Renal cortex interstitium (tissue), 11 donors: ENCODE results near the gene DENND1A. TPM values are rescaled to one million over a fixed set of nuclear protein-coding genes. Genes with fewer than 3 reads are reported as not detected.

Source experiments
- DNase-seq, 11 donors: peaks; one replicate each; pipeline ENCODE4 v3.0.0-alpha.2; 2013; ENCODE audit warnings: low read depth in 9 of 11, low spot score in 4 of 11; ENCODE audit errors: extremely low read depth in 1 of 11
- polyA plus RNA-seq, 3 donors: library from polyadenylated mRNA; unstranded; fragments of 120-200 nt; gene quantifications; one replicate each; pipeline ENCODE4 v1.2.1, GENCODE V29; 2013; ENCODE audit not compliant: insufficient read length in 3 of 3

DENND1A gene
- polyA plus RNA-seq, 3 donors = 21.9 to 24.4 (median 22.3) TPM

- no peak for DNase-seq
These were observed 46.3 kb downstream of the DENND1A start for GRCh38 chr9:123883634-123884033.

- no peak for DNase-seq
These were observed 48.3 kb downstream of the DENND1A start for GRCh38 chr9:123881604-123882003.

- no peak for DNase-seq
These were observed 49.5 kb downstream of the DENND1A start for GRCh38 chr9:123880420-123880819.

GRCh38 chr9:123876750-123877149 lies 53.2 kb downstream of the DENND1A start:
- no peak for DNase-seq

- no peak for DNase-seq
These were observed 57.2 kb downstream of the DENND1A start for GRCh38 chr9:123872710-123873109.

- peak in 4 of 11 donors; percentile 21 to 26 (median 25) for DNase-seq
These were observed 58.1 kb downstream of the DENND1A start for GRCh38 chr9:123871781-123872180.

GRCh38 chr9:123868002-123868401 lies 61.9 kb downstream of the DENND1A start:
- no peak for DNase-seq

GRCh38 chr9:123867034-123867433 lies 62.9 kb downstream of the DENND1A start:
- no peak for DNase-seq

GRCh38 chr9:123866497-123866896 lies 63.4 kb downstream of the DENND1A start:
- no peak for DNase-seq

- DNase-seq = no peak
These were observed 64.5 kb downstream of the DENND1A start for GRCh38 chr9:123865226-123866000.

- no peak for DNase-seq
These were observed 65.7 kb downstream of the DENND1A start for GRCh38 chr9:123864251-123864650.

- peak in 8 of 11 donors; percentile 19 to 37 (median 24) for DNase-seq
These were observed 66.6 kb downstream of the DENND1A start for GRCh38 chr9:123863164-123863855.

GRCh38 chr9:123861756-123862120 lies 68.2 kb downstream of the DENND1A start:
- DNase-seq = no peak

- DNase-seq = no peak
These were observed 68.7 kb downstream of the DENND1A start for GRCh38 chr9:123861086-123861755.

- DNase-seq = peak in 1 of 11 donors; percentile 9
These were observed 69.3 kb downstream of the DENND1A start for GRCh38 chr9:123860603-123861002.

GRCh38 chr9:123852403-123852802 lies 77.5 kb downstream of the DENND1A start:
- DNase-seq = no peak

GRCh38 chr9:123851851-123852250 lies 78.1 kb downstream of the DENND1A start:
- DNase-seq = no peak

- no peak for DNase-seq
These were observed 81.4 kb downstream of the DENND1A start for GRCh38 chr9:123848447-123849085.

GRCh38 chr9:123846966-123847365 lies 83.0 kb downstream of the DENND1A start:
- no peak for DNase-seq

- no peak for DNase-seq
These were observed 86.2 kb downstream of the DENND1A start for GRCh38 chr9:123843703-123844102.
